NCI-H82 (cell line): ENCODE data around the gene MARCHF4.

Source experiments
- DNase-seq: peaks from one replicate; lab custom pipeline; 2025; lab: John Stamatoyannopoulos, UW

MARCHF4 gene

GRCh38 chr2:216371721-216372702 lies at the start of gene MARCHF4:
TSS of gene MARCHF4 (minus strand) at chr2:216372483. CDS start at chr2:216370260, 2,223 bp downstream.
- peak; percentile 70 for DNase-seq

- DNase-seq, result no peak
These were observed 48.3 kb upstream of the MARCHF4 start for GRCh38 chr2:216420367-216421101.

- no peak for DNase-seq
These were observed 46.7 kb upstream of the MARCHF4 start for GRCh38 chr2:216418981-216419380.

GRCh38 chr2:216416571-216417307 lies 44.5 kb upstream of the MARCHF4 start:
- DNase-seq, result no peak

GRCh38 chr2:216415541-216415940 lies 43.3 kb upstream of the MARCHF4 start:
- DNase-seq, result no peak

- DNase-seq, result no peak
These were observed 42.6 kb upstream of the MARCHF4 start for GRCh38 chr2:216414772-216415319.

GRCh38 chr2:216413882-216414281 lies 41.6 kb upstream of the MARCHF4 start:
- DNase-seq, result no peak

- peak; percentile 99 for DNase-seq
These were observed 40.0 kb upstream of the MARCHF4 start, which contains the start of gene SMARCAL1 for GRCh38 chr2:216412022-216412999. TSS of gene SMARCAL1 (plus strand) at chr2:216412484. CDS start at chr2:216414705, 2,221 bp downstream.

- DNase-seq, result peak; percentile 19
These were observed 38.3 kb upstream of the MARCHF4 start for GRCh38 chr2:216410550-216410949.

- peak; percentile 84 for DNase-seq
These were observed 36.4 kb upstream of the MARCHF4 start for GRCh38 chr2:216408426-216409290.

GRCh38 chr2:216406826-216407225 lies 34.5 kb upstream of the MARCHF4 start:
- no peak for DNase-seq

GRCh38 chr2:216405588-216405987 lies 33.3 kb upstream of the MARCHF4 start:
- DNase-seq, result no peak

- DNase-seq, result peak; percentile 55
These were observed 31.8 kb upstream of the MARCHF4 start for GRCh38 chr2:216404010-216404618.

GRCh38 chr2:216402751-216403150 lies 30.5 kb upstream of the MARCHF4 start:
- no peak for DNase-seq

- DNase-seq, result peak; percentile 80
These were observed 27.3 kb upstream of the MARCHF4 start for GRCh38 chr2:216399621-216400020.

- no peak for DNase-seq
These were observed 22.6 kb upstream of the MARCHF4 start for GRCh38 chr2:216394881-216395280.

- no peak for DNase-seq
These were observed 20.9 kb upstream of the MARCHF4 start for GRCh38 chr2:216392945-216393840.

- DNase-seq, result no peak
These were observed 19.8 kb upstream of the MARCHF4 start for GRCh38 chr2:216392018-216392562.
